Astrocyte of the spinal cord (primary cell): ENCODE measurements around the gene SORL1.

Experiments used
- DNase-seq: peaks from one replicate; pipeline ENCODE4 v3.0.0; 2011; ENCODE audit warnings: low read depth, low spot score
- H3K4me3 ChIP-seq: 2 replicates; pipeline ENCODE4 v1.5.1; 2011; ENCODE audit warnings: low read depth, mild to moderate bottlenecking, low read length, moderate library complexity
- CTCF ChIP-seq: IDR thresholded peaks from 2 replicates; pipeline ENCODE4 v1.5.1; 2012; ENCODE audit warnings: low read depth, mild to moderate bottlenecking, low read length, inconsistent platforms
- in situ Hi-C: cut with HindIII; loops from 2 replicates; pipeline ENCODE4 v1.10.0; 2017; ENCODE audit warnings: low sequenced_read_pairs

The SORL1 gene

DNA sequence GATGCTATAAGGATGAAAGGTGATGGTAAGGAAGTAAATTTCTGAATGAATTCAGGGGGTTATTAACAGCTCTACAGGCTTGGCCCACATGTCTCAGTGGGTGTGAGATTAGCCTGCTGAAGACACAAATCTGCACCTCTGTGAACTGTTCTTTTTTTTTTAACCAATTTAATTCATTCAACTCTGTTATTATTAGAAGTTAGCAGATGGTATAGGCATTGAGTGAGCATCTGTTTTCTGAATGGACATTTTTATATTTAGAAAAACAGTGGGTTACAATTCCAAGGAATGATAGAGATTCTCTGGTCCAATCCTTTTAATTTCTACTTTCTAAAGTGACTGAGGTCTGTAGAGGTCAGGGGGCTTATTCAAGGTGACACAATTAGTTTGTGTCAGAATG is 122.7 kb downstream of the SORL1 start:
- no peak for TF ChIP-seq CTCF
- DNase-seq: no peak
- in situ Hi-C loops: no loop called here
- H3K4me3 ChIP-seq: no peak overlapping the region

- in situ Hi-C loops: no loop called here
- peak; percentile 65 for DNase-seq
- H3K4me3 ChIP-seq: no peak overlapping the region
- TF ChIP-seq CTCF: no peak
Observed at GRCh38 chr11:121575250-121575962, 123.3 kb downstream of the SORL1 start.

DNA sequence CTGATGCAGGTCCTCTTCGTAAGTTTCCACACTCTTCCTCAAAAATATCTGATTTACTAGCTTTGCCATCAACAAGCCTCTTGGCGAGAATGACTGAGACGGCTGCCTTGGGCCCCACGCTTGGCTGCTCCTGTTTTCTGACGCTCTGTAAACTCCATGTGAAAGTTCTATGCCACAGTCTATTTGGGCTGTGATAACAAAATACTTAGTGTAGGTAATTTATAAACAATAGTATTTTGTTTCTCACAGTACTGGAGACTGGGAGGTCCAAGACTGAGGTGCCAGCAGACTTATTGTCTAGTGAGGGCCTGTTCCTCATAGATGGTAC is 123.8 kb downstream of the SORL1 start:
- no peak overlapping the region for H3K4me3 ChIP-seq
- DNase-seq: no peak
- TF ChIP-seq CTCF: no peak
- in situ Hi-C loops: no loop called here

GRCh38 chr11:121576531-121576930 is 124.4 kb downstream of the SORL1 start:
- no peak for DNase-seq
- TF ChIP-seq CTCF: no peak
- no peak overlapping the region for H3K4me3 ChIP-seq
- in situ Hi-C loops: no loop called here

GRCh38 chr11:121577106-121577848 is 125.2 kb downstream of the SORL1 start:
- DNase-seq: no peak
- in situ Hi-C loops: no loop called here
- H3K4me3 ChIP-seq: no peak overlapping the region
- no peak for TF ChIP-seq CTCF

GRCh38 chr11:121578251-121578976 is 126.3 kb downstream of the SORL1 start:
- TF ChIP-seq CTCF: no peak
- in situ Hi-C loops: no loop called here
- H3K4me3 ChIP-seq: no peak overlapping the region
- DNase-seq: peak; percentile 10
